H9 (cell line): ENCODE results near the gene STOM. TPM values are rescaled to one million over a fixed set of nuclear protein-coding genes. Genes with fewer than 3 reads are reported as not detected.

Experiments
- DNase-seq: peaks from one replicate; pipeline ENCODE4 v3.0.0-alpha.2; 2017
- H2AFZ ChIP-seq: one replicate; pipeline ENCODE4 v1.6.1; 2013; ENCODE audit warnings: mild to moderate bottlenecking, low read length, control low read depth, moderate library complexity
- H2AK5ac ChIP-seq: 2 replicates; pipeline ENCODE4 v1.6.1; 2013; ENCODE audit warnings: low read length, control low read depth, mixed read lengths; ENCODE audit not compliant: insufficient read length
- H2BK120ac ChIP-seq: one replicate; pipeline ENCODE4 v1.6.1; 2013; ENCODE audit warnings: low read depth, mild to moderate bottlenecking, low read length, control low read depth, inconsistent platforms; ENCODE audit not compliant: poor library complexity, severe bottlenecking
- H2BK12ac ChIP-seq: 2 replicates; pipeline ENCODE4 v1.6.1; 2013; ENCODE audit warnings: low read length, control low read depth, mixed read lengths, low read depth; ENCODE audit not compliant: insufficient read length
- H2BK15ac ChIP-seq: 2 replicates; pipeline ENCODE4 v1.6.1; 2013; ENCODE audit warnings: low read depth, low read length, control low read depth
- H2BK20ac ChIP-seq: one replicate; pipeline ENCODE4 v1.6.1; 2013; ENCODE audit warnings: low read depth, mild to moderate bottlenecking, low read length, control low read depth, inconsistent platforms; ENCODE audit not compliant: poor library complexity, severe bottlenecking
- H2BK5ac ChIP-seq: 2 replicates; pipeline ENCODE4 v1.6.1; 2013; ENCODE audit warnings: low read length, control low read depth, mixed read lengths; ENCODE audit not compliant: insufficient read length
- H3K14ac ChIP-seq: 2 replicates; pipeline ENCODE4 v1.6.1; 2013; ENCODE audit warnings: low read length, control low read depth; ENCODE audit not compliant: insufficient read depth
- H3K18ac ChIP-seq: 2 replicates; pipeline ENCODE4 v1.6.1; 2013; ENCODE audit warnings: low read depth, mild to moderate bottlenecking, mixed read lengths, low read length, control low read depth; ENCODE audit not compliant: insufficient read length
- H3K23ac ChIP-seq: 2 replicates; pipeline ENCODE4 v1.6.1; 2013; ENCODE audit warnings: low read length, control low read depth, mixed read lengths, low read depth; ENCODE audit not compliant: insufficient read length
- H3K23me2 ChIP-seq: 2 replicates; pipeline ENCODE4 v1.6.1; 2013; ENCODE audit warnings: low read depth, mild to moderate bottlenecking, mixed read lengths, low read length, control low read depth; ENCODE audit not compliant: insufficient read length, poor library complexity, severe bottlenecking
- H3K27ac ChIP-seq: 2 replicates; pipeline ENCODE4 v1.5.1; 2013; ENCODE audit warnings: low read length, control low read depth, mixed read lengths, low read depth; ENCODE audit not compliant: insufficient read length
- H3K27me3 ChIP-seq: 2 replicates; pipeline ENCODE4 v1.6.1; 2013; ENCODE audit warnings: low read length, control low read depth, inconsistent platforms; ENCODE audit not compliant: insufficient read depth
- H3K4ac ChIP-seq: 2 replicates; pipeline ENCODE4 v1.6.1; 2013; ENCODE audit warnings: low read depth, mild to moderate bottlenecking, control low read depth, inconsistent platforms, low read length, moderate library complexity
- H3K4me1 ChIP-seq: 2 replicates; pipeline ENCODE4 v1.6.1; 2013; ENCODE audit warnings: low read length, control low read depth, inconsistent platforms; ENCODE audit not compliant: insufficient read depth
- H3K4me2 ChIP-seq: 2 replicates; pipeline ENCODE4 v1.6.1; 2013; ENCODE audit warnings: low read length, control low read depth, mixed read lengths; ENCODE audit not compliant: insufficient read length, insufficient read depth
- H3K56ac ChIP-seq: 2 replicates; pipeline ENCODE4 v1.6.1; 2013; ENCODE audit warnings: low read depth, mild to moderate bottlenecking, mixed read lengths, low read length, control low read depth; ENCODE audit not compliant: insufficient read length
- H3K79me1 ChIP-seq: 2 replicates; pipeline ENCODE4 v1.6.1; 2013; ENCODE audit warnings: low read depth, mild to moderate bottlenecking, moderate library complexity, low read length, control low read depth, inconsistent platforms; ENCODE audit not compliant: insufficient read depth, poor library complexity, severe bottlenecking
- H3K79me2 ChIP-seq: 2 replicates; pipeline ENCODE4 v1.6.1; 2013; ENCODE audit warnings: low read length, control low read depth, inconsistent platforms; ENCODE audit not compliant: insufficient read depth
- H3K9ac ChIP-seq: 2 replicates; pipeline ENCODE4 v1.6.1; 2013; ENCODE audit warnings: low read length, control low read depth, mixed read lengths; ENCODE audit not compliant: insufficient read length; ENCODE audit errors: extremely low read depth
- H3K9me3 ChIP-seq: one replicate; pipeline ENCODE4 v1.6.1; 2013; ENCODE audit warnings: low read depth, low read length, inconsistent platforms; ENCODE audit not compliant: control insufficient read depth
- H3T11ph ChIP-seq: one replicate; pipeline ENCODE4 v1.6.1; 2013; ENCODE audit warnings: mild to moderate bottlenecking, low read length, control low read depth, inconsistent platforms
- H4K20me1 ChIP-seq: one replicate; pipeline ENCODE4 v1.6.1; 2013; ENCODE audit not compliant: control insufficient read depth, insufficient read length, insufficient read depth
- H4K5ac ChIP-seq: 2 replicates; pipeline ENCODE4 v1.6.1; 2013; ENCODE audit warnings: low read depth, mild to moderate bottlenecking, mixed read lengths, low read length, control low read depth; ENCODE audit not compliant: insufficient read length
- H4K8ac ChIP-seq: replicated peaks from 2 replicates; pipeline ENCODE4 v1.6.1; 2013; ENCODE audit warnings: low read length, control low read depth, mixed read lengths, low read depth; ENCODE audit not compliant: insufficient read length
- H4K91ac ChIP-seq: 2 replicates; pipeline ENCODE4 v1.6.1; 2013; ENCODE audit warnings: low read depth, mild to moderate bottlenecking, moderate library complexity, mixed read lengths, low read length, control low read depth; ENCODE audit not compliant: insufficient read length
- H3K27ac Mint-ChIP-seq, 3 experiments: 2 replicates in 2 of 3; 3 replicates in 1 of 3; pipeline ENCODE4 v1.8.0; 2020 to 2021; ENCODE audit warnings: mixed read lengths in 3 of 3, mild to moderate bottlenecking in 1 of 3, moderate library complexity in 1 of 3
- H3K27me3 Mint-ChIP-seq: 2 replicates; pipeline ENCODE4 v1.8.0; 2021; ENCODE audit warnings: low read depth, mild to moderate bottlenecking, moderate library complexity, mixed read lengths
- H3K36me3 Mint-ChIP-seq, 3 experiments: 2 replicates in 2 of 3; 3 replicates in 1 of 3; pipeline ENCODE4 v1.8.0; 2020 to 2021; ENCODE audit warnings: low read depth in 3 of 3, mixed read lengths in 3 of 3; ENCODE audit not compliant: insufficient read depth in 1 of 3
- H3K4me1 Mint-ChIP-seq, 2 experiments: 2 replicates each; pipeline ENCODE4 v1.8.0; 2020; ENCODE audit warnings: mixed read lengths in 2 of 2
- H3K4me3 Mint-ChIP-seq, 2 experiments: 2 replicates in 1 of 2; 3 replicates in 1 of 2; pipeline ENCODE4 v1.8.0; 2020 to 2021; ENCODE audit warnings: mild to moderate bottlenecking in 2 of 2, mixed read lengths in 2 of 2, moderate library complexity in 1 of 2
- H3K9me3 Mint-ChIP-seq, 2 experiments: 2 replicates in 1 of 2; 3 replicates in 1 of 2; pipeline ENCODE4 v1.8.0; 2020; ENCODE audit warnings: mild to moderate bottlenecking in 2 of 2, mixed read lengths in 2 of 2, moderate library complexity in 1 of 2
- WGBS: extraction: QIAGEN DNeasy Blood & Tissue Kit; methylation state at CpG from one replicate; pipeline ENCODE4 v1.1.7; 2013; ENCODE audit warnings: missing lambda C conversion rate, low lambda C conversion rate, mixed read lengths; ENCODE audit not compliant: insufficient read length; ENCODE audit errors: extremely low coverage; 5-methylcytosine and 5-hydroxymethylcytosine counted together
- total RNA-seq: library from RNA; stranded (reverse); gene quantifications from 2 replicates; pipeline ENCODE4 v1.2.1, GENCODE V29; 2021
- TF ChIP-seq, protein P1 (sequence below): fragments of 200-600 bp; sonication (generic); conservative IDR thresholded peaks from 3 replicates; pipeline ENCODE4 v1.8.0; 2021; ENCODE audit warnings: antibody characterized with exemption, mild to moderate bottlenecking

STOM gene
- total RNA-seq, 1 experiment from 2014 or later, result 15.3 TPM

DNA sequence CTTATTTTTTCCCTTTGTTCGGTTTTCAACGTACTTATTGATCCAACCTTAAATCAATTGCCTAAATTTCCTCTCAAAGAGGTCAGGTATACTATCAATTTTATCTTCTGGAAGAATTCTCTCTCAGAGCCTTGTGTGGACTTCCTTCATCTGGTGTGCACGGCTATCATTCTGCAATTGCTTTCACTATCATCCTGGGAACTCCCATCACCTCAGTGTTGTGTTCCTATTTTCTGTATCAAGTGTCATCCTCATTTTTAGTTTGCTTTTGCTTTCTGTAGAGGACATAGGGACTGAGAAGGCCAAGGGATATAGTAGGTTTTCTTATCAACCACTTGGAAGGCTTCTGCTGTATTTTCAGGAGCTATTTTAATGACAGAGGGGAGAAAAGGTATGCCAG, 11.3 kb downstream of the STOM start:
- no peak overlapping the region for H3K14ac ChIP-seq
- no peak overlapping the region for H3K9ac ChIP-seq
- WGBS, result no CpG with 5 or more reads among the region's 3 CpGs
- no peak overlapping the region for H3K18ac ChIP-seq
- no peaks in the 10 kb centered on the region for H4K20me1 ChIP-seq
- no peak overlapping the region for H3K27ac ChIP-seq
- Mint-ChIP-seq H3K36me3 (peaks cover 0 to 5% (median 2%) of the 10 kb centered on the region in 3 experiments; a peak in 2 of 7 replicates), H3K27ac (no peak overlapping the region), H3K27me3 (no peaks in the 10 kb centered on the region), H3K4me1 (peaks cover 5 to 8% of the 10 kb centered on the region in 2 experiments), H3K4me3 (no peak overlapping the region), H3K9me3 (no peaks in the 10 kb centered on the region; a peak in 1 of 5 replicates)
- no peak overlapping the region for H2AK5ac ChIP-seq
- TF ChIP-seq, protein P1, sequence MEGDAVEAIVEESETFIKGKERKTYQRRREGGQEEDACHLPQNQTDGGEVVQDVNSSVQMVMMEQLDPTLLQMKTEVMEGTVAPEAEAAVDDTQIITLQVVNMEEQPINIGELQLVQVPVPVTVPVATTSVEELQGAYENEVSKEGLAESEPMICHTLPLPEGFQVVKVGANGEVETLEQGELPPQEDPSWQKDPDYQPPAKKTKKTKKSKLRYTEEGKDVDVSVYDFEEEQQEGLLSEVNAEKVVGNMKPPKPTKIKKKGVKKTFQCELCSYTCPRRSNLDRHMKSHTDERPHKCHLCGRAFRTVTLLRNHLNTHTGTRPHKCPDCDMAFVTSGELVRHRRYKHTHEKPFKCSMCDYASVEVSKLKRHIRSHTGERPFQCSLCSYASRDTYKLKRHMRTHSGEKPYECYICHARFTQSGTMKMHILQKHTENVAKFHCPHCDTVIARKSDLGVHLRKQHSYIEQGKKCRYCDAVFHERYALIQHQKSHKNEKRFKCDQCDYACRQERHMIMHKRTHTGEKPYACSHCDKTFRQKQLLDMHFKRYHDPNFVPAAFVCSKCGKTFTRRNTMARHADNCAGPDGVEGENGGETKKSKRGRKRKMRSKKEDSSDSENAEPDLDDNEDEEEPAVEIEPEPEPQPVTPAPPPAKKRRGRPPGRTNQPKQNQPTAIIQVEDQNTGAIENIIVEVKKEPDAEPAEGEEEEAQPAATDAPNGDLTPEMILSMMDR, result no peak
- H4K5ac ChIP-seq, result no peak overlapping the region
- no peaks in the 10 kb centered on the region for H3K79me1 ChIP-seq
- H2BK15ac ChIP-seq, result no peak overlapping the region
- no peak overlapping the region for H4K91ac ChIP-seq
- no peak overlapping the region for H2BK120ac ChIP-seq
- H2BK20ac ChIP-seq, result no peak overlapping the region
- no peak overlapping the region for H3K56ac ChIP-seq
- no peaks in the 10 kb centered on the region for H3K23me2 ChIP-seq
- H3K4me2 ChIP-seq, result no peak overlapping the region
- H3T11ph ChIP-seq, result no peak overlapping the region
- no peak overlapping the region for H2BK5ac ChIP-seq
- DNase-seq, result no peak
- no peak overlapping the region for H3K4ac ChIP-seq
- no peaks in the 10 kb centered on the region for H3K9me3 ChIP-seq
- no peak overlapping the region for H3K23ac ChIP-seq
- H2AFZ ChIP-seq, result no peak overlapping the region
- H4K8ac ChIP-seq, result no peak overlapping the region
- H3K79me2 ChIP-seq, result no peaks in the 10 kb centered on the region
- no peak overlapping the region for H2BK12ac ChIP-seq
- H3K4me1 ChIP-seq, result peaks cover under 1% of the 10 kb centered on the region; the same call in 1 of the 2 replicates
- no peaks in the 10 kb centered on the region for H3K27me3 ChIP-seq
